Ovary (tissue), 3 donors: ENCODE results near the gene CADM2.

Experiments
- CTCF ChIP-seq, 3 donors: fragments of 450-650 bp in 2 of 3; fragments of 200-600 bp in 1 of 3; IDR thresholded peaks; one replicate each; pipeline versions ENCODE4 v1.5.1 to v1.8.0; 2016 to 2022; ENCODE audit warnings: antibody characterized with exemption in 3 of 3, mild to moderate bottlenecking in 1 of 3
- POLR2A ChIP-seq: fragments of 450-650 bp; IDR thresholded peaks from one replicate; pipeline ENCODE4 v1.6.1; 2017; ENCODE audit warnings: antibody characterized with exemption, mild to moderate bottlenecking, moderate library complexity
- donor health status: DM: no; HTN: no; CAD: no.

- no peak for TF ChIP-seq CTCF (IDR thresholded peaks at IDR 0.05)
- no peak for TF ChIP-seq POLR2A
These were observed 608.4 kb downstream of the CADM2 start for GRCh38 chr3:85567071-85567676.
